COLO668 (cell line): ENCODE data around the gene CLCA4.
"Not testable (repeated sequence)": the region's sequence is repeated elsewhere in the genome, so short reads cannot be mapped to it uniquely, and the experiment has no call there.

ENCODE experiments used
- DNase-seq: peaks from one replicate; lab custom pipeline; 2025; ENCODE audit not compliant: unreplicated experiment; lab: John Stamatoyannopoulos, UW

CLCA4 gene

DNA sequence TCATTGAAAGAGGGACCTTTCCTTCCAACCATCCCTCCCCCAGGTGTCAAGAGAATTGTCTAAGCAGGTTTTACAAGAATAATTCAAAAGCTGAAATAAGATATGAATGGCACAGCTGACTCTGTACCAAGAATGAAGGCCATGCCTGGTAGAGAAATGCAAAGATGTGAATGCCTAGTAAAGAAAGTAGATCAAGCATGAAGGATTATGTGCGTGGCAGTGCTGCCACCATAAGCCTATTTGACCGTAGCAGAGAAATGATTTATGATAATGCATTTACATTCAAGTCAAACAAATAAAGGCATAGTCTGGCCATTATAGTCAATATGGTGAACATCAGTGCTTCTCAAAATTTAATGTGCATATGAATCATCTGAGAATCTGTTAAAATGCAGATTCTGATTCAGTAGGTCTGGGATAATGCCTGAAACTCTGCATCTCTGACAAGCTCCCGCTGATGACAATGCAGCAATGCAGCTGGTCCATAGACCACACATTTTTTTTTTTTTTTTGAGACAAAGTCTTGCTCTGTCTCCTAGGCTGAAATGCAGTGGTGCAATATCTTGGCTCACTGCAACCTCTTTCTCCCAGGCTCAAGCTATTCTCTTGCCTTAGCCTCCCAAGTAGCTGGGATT, 16.6 kb upstream of the CLCA4 start:
- no peak for DNase-seq

DNA sequence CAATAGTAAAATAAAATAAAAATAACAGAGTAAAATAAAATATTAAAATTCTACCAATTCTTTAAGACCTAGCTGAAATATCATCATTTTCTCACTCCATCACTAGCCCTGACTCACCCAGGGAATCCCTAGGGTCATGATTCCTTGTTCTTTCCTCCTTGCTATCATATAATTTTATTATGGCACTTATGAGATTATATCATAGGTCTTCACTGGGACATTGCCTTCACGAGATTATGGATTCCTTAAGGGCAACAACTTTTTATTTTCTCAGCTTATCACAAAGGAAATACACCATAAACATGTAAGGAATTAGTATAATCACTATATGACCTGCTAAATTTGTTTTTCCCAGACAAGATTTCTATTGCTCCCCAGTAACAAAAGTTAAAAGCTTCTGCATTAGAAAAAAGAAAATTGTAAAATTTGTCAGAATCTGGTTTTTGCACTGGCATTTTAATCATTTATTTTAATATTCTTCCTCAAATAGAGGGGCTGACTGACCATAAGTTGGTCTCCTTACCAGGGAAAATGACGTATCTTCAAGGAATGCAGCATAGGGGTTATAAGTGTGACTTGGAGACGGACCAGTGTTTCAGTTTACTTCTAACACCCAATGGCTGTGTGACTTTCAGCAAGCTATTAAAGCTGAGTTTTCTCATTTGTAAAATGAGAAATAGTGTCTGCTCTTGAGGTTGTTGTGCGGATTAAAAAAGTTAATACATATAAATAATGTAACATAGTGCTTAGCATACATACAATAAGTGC, 8.8 kb upstream of the CLCA4 start:
- DNase-seq = no peak

DNA sequence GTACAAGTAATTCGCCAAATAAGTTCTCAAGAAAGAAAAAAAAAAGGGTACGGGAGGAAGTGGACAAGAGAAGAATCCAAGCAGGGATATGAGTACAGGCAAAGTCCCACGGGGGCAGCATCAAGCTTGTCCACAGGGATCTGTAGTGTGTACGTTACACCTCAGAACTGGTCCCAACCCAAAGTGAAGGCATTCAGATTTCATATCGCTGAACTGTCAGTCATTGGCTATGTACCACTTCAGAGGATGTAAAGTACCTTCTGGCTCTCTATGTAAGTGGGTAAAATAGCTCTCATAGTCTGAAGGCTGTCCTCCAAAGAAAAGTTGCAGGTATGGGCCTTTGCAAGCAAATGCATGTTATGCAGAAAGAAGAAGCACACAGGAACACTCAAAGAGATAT, 8.1 kb upstream of the CLCA4 start:
- DNase-seq = no peak

DNA sequence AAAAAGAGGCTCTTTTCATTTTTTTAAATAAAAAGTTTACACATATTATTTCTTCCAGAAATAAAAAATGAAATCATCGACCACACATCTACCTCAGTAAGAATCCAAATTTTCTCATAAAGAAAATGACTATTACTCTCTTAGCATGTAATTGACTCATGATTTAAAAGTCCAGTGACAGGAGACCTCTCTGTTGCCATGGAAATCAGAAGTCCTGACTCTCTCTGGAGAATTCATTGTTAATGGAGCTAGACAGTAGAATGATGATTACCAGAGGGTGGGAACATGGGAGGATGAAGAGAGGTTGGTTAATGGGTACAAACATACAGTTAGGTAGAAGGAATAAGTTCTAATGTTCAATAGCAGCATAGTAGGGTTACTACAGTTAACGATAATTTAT, 5.0 kb upstream of the CLCA4 start:
- no peak for DNase-seq

DNA sequence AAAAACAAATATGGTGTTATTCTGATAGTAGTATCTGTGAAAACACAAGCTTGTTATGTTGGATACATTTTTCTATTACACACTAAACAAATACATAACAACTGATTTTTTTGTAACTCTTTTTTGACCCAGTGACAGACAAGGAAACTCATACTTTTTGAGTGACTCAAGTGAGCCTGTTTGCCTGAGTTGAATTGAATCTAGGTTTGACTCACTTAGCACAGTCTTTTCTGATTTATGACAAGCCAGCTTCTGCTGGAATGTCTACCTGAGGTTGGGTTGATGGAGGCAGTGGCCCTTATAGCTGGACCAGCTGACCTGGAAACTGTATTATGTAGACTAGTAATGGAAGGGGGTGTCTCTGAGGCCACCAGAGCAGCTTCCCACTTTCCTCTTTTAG, 4.2 kb upstream of the CLCA4 start:
- no peak for DNase-seq

DNA sequence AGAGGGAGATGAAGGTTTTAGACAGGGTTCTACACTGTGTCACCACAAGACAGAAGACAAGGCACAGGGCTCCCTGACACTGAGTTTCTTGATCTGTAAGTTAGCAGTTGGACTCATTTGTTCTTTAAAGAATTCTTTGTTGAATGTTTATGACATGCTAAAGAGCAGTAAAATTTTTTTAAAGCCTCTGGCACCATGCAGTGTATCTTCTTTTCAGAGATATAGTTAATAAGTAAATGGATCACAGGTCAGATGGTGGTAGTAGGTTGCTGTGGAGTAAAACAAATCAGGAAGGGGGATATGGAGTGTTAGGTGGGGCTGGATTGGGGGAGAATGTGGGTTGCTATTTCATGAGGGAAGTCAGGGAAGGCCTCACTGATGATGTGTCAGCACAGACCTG, 2.0 kb downstream of the CLCA4 start:
- no peak for DNase-seq

DNA sequence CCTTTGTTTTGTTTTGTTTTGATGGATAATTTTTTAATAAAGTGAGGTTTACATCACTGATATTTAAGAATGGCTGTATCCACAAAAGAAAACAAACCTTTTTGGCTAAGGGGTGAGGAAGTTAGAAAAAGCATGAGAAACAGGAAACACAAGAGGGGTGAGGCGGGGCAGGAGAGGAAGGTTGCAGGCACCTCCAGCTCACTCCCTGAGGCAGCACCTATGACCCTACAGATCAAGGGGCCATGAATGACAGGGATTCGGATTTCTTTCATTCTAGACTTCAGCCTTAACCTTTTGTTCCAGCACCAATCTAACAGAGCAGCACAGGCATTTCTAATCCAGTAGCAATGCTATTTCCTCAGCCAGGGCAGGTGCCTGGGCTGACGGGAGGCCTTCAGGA, 4.4 kb downstream of the CLCA4 start:
- no peak for DNase-seq

DNA sequence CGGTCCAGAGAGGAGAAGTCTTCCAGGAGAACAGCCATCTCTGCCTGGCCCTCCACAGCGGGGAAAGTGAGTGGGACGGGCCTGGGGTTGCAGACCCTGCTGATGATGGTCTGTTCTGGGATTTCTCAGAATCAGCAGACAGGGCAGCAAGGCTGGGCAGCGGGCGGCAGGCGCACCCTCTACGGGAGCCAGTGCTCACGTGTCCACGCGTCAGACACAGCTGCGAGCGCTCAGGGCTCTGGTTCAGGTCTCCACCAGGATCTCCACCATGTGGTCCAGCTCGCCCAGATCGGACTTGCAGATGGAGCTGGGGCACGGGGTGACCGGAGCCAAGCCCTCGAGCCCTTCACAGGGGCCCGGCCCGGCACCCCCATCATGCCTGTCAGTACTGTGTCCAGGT, 5.5 kb downstream of the CLCA4 start:
- no peak for DNase-seq

DNA sequence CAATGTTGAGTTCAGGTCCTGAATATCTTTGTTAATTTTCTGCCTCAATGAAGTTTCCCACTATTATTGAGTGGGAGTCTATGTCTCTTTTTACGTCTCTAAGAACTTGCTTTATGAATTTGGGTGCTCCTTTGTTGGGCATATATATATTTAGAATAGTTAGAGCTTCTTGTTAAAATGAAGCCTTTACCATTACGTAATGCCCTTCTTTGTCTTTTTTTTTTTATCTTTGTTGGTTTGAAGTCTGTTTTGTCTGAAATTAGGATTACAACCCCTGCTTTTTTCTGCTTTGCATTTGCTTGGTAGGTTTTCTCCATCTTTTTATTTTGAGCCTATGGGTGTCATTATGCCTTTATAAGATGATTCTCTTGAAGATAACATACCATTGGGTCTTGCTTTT, 10.9 kb downstream of the CLCA4 start:
- DNase-seq = no peak

DNA sequence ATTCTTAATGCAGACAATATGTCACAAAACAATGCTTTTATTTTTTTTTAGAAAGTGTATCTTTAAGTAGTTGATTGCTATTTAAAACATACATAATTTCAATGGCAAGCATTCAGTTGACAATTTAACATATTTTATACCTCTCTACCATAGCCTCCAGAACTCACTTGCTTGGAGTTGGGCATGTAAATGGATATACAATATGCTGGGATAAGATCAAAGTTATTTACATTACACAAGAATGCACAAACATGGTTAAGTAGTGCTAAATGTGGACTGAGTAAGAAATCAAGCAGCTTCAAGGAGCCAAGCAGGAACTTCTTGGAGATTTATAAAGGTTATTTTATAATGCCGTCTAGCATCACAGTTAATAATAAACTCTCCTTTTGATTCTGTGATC, 17.0 kb downstream of the CLCA4 start:
- no peak for DNase-seq

DNA sequence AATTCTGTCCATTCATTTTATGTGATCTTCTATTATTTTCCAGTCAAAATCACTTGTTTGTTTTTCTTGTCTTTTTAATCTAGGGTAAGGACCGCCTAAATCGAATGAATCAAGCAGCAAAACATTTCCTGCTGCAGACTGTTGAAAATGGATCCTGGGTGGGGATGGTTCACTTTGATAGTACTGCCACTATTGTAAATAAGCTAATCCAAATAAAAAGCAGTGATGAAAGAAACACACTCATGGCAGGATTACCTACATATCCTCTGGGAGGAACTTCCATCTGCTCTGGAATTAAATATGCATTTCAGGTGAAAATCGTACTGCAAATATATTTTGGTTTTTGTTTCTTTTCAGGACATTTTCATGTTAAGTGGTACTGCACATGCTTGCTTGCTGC, 20.5 kb downstream of the CLCA4 start:
- no peak for DNase-seq

DNA sequence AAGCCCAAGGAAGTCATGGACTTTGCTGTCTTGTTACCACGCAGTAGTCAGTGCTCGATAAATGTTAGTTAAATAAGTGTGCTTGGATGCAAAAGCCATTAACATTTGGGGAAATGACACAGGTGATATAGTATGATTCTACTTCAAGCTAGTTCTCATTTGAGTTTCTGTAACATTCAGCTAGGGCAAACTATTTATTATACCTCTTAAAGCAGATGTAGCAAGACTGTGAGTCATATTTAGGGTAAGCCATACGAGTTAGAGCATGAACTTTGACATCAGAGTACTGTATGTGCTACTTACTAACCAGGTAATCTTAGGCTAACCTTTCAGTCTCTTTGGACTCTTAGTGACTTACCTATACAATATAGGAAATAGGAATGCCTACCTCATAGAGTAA, 21.0 kb downstream of the CLCA4 start:
- no peak for DNase-seq

DNA sequence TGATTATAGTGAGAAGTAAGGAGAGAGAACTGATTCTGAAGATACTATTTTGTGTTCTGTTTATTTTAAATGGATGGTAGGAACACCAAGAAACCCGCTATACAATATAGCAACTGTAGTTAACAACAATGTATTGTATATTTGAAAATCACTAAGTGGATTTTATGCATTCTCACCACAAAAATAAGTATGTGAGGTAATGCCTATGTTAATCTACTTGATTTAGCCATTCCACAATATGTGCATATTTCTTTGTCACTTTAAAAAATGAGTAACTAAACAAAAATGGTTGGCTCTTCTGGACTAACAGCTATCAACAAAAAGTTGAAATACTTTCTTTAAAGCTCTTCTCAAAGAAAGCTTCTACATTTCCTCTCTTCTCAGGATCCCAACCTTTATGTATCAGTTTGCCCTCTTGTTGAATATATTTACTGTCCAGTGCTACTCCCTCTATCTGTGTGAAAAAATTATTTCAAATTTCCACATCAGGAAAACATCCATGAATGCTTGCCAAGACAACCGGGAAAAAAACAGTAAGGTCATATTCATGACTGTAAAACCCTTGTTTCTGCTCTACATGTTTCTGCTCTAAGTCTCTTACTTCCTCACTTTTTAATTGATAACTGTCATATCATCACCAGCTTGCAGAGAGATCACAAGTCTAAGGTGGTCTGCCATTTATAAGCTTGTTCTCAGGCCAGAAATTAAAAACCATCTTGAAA, 27.0 kb downstream of the CLCA4 start:
- DNase-seq = no peak

DNA sequence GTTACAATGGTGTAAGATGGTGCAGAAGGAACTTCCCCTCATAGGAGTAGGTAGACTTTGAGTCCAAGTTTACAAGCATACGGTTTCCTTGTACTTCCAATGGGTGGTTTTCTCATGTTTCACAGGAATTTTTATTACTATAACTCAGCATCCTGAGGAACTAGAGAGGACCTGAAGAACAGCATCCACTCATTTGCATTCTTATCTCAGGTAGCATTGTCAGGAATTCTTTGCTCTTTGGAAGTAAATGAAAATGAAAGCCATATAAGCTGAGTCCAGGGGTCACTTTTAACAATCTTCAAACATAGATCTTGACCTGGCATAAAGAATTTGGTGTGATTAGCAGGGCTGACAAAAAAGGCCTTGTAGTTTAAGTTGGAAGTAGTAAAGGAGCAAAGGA, 34.4 kb downstream of the CLCA4 start:
- DNase-seq = no peak

DNA sequence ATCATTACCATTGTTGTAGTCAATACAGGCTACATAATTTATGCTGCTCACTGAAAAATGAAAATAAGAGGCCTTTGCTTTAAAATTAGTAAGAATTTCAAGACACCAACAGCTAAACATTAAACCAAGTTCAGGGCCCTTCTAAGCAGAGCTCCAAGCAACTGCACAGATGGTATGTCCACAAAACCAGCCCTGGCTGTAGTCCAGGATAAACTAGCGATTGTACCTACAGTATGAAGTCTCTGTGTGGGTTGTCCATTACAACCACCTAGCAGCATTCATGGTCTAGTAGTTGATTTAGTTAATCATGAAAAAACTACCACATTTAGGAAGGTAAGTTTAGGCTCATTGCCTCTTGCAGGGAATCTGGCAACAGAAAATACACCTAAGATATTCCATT, 35.3 kb downstream of the CLCA4 start:
- no peak for DNase-seq

DNA sequence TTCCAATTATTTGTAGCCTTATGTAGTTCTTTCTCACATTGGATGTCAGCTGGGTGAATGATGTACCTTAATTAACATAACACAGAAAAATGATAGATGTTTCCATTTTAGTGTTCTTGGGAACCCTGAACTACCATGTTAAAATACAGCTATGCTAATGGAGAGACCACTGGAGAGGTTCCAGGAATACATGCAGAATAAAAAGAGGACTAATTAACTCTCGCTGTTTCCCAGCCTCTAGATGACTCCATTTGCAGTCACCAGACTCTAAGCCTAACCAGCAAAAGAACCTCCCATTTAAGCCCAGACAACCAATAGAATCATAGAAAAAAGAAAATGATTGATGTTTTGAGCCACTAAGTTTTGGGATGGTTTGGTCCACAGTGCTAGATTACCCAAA, 36.2 kb downstream of the CLCA4 start:
- DNase-seq = no peak

DNA sequence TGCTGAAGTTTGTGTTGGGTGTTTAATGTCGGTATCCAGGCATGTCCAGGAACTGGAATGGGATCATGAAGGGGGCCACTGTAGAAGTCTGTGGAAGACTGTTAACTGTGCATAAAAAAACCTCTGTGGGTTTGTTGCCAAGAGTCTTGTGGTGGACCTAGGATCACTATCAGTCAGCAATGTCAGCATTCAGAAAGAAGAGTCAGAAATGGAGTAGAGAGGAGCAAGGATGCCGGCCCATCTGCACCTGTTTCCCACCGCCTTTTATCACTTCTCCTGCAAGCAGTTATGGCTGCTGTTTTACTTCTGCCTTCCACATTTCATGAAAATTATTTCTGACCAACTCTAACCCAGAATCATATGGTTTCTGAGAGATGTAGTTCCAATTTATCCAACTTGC, 36.7 kb downstream of the CLCA4 start:
- DNase-seq = no peak

DNA sequence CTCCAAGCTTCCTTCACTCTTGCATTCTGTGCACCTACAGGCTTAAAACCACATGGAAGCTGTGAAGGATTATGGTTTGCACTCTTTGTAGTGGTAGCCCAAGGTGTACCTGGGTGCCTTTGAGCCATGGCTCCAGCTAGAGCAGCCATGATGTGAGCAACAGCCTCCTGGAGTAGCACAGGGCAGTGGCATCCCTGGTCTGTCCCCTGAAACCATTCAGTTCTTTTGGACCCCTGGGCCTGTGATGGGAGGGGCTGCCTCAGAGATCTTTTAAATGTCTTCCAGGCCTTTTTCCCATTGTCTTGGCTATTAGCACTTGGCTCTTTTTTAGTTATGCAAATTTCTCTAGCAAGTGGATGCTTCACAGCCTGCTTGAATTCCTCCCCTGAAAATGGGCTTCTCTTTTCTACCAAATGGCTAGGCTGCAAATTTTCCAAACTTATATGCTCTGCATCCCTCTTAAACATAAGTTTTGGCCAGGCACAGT, 47.4 kb downstream of the CLCA4 start:
- DNase-seq = no peak

DNA sequence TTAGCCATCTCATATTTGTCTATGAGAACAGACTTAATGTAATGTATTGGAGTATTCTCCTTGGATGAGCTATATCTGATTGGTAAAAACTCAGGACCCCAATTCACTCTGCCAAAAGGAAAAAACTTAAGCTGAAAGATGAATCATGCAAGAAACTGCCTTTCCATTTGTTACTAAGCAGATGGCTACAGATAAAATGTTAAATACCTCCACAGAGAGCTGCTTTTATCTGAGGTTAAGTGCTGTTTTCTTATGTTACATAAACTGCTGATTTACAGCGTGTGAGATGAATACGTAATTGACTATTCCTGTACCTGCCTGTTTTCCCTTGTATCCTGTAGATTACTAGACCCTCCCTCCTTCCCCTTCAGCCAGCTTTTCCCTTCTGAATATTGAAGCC, 49.3 kb downstream of the CLCA4 start:
- no peak for DNase-seq

DNA sequence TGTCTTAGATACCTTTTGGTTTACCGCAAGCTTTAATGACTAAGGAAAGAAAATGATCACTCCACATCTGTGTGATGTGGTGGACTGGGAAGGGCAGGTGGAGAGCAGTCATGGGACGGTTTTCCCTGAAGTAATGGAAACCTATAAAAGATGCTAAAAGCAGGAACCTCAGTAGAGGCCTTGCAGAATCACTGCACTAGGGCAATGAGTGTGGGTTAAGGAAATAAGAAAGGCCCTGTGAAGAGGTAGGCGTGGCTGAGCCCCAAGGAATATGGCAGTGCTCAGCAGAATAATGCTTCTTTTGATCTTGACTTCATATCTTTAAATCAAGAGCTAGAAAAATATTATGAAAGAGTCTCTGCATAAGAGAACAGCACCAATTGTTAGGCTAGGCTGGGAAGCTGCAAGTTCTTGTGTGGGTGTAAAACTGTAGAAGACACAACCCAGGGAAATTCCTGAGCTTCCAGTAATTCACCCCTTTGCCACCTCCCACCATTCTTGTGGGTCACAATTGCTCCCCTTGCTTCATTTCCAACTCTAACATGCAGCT, 49.9 kb downstream of the CLCA4 start:
- no peak for DNase-seq

DNA sequence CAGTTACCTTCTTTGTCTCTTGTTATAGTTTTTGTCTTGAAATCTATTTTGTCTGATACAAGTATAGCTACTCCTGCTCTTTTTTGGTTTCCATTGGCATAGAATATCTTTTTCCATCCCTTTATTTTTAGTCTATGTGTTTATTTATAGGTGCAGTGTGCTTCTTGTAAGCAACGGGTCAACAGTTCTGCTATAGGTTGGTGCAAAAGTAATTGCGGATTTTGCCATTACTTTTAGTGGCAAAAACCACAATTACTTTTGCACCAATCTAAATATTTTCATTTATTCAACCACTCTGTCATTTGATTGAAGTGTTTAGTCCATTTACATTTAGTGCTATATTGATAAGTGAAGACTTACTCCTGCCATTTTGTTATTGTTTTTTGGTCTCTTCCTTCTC, 59.2 kb downstream of the CLCA4 start:
- DNase-seq = not testable (repeated sequence)

DNA sequence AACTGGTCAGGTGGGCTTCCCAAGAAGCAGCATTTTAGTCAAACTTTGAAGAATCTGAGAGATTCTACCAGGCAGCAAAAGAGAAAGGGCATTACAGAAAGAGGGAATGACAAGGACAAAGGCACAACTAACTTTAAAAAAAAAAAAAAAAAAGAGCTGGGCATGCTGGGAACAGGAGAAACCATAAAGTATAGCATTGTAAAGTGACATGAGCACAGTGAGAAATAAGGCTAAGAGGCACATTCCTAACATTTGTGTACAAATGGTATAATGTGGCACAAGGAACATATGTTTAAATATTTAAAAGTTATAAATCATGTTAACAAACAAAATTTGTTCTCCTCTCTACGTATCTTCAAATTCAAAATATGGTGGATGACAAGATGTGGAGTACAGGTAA, 69.6 kb downstream of the CLCA4 start:
- no peak for DNase-seq
